Measurements from ENCODE around the gene STK4.

GRCh38 chr20:44961011-44961869 is 5.1 kb upstream of the STK4 start:
- no peak for TF ChIP-seq SUZ12 (IDR thresholded peaks at IDR 0.05; ENCODE audit: extremely low read depth, insufficient read depth, insufficient read length)
- no peak for TF ChIP-seq ZNF274 (IDR thresholded peaks at IDR 0.05; ENCODE audit: low read depth, low read length)
- TF ChIP-seq YY1 (IDR thresholded peaks at IDR 0.05; ENCODE audit: insufficient read depth, insufficient read length): no peak

All from NT2/D1 (cell line).